Myometrial cell (primary cell): Measurements from ENCODE around the gene IL2. TPM values are rescaled to one million over a fixed set of nuclear protein-coding genes. Genes with fewer than 3 reads are reported as not detected.

Experiments used
- total RNA-seq: library from RNA; depleted of rRNA; stranded (reverse); fragments of >200 nt; gene quantifications from 2 replicates; pipeline ENCODE4 v1.2.3, GENCODE V29; 2015

The IL2 gene
- not detected in 2 replicates for total RNA-seq

DNA sequence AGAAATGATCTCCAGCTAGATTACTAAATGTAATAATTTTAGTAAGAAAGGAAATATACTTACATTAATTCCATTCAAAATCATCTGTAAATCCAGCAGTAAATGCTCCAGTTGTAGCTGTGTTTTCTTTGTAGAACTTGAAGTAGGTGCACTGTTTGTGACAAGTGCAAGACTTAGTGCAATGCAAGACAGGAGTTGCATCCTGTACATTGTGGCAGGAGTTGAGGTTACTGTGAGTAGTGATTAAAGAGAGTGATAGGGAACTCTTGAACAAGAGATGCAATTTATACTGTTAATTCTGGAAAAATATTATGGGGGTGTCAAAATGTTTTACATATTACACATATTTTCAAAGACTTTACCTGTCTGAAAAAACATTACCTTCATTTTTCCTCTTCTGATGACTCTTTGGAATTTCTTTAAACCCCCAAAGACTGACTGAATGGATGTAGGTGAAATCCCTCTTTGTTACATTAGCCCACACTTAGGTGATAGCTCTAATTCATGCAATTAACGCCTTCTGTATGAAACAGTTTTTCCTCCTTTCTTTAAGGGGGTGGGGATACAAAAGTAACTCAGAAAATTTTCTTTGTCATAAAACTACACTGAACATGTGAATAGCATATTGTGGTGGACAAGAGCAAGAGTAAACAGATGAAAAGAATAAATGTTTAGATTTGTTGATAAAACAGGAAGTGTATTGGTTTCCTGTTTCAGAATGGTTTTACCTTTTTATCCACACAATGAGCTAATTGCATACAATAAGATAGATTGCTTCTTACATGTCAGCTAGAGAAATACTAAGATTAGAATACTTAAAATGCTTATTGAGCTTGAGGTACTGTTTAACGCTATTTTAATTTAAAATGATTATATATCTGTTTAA is at the start of gene IL2:
IL2 (minus strand) TSS at position 495 of the 886 bp plus-strand sequence; CDS start at position 210, 285 bp downstream.

Other genes starting within 250 kb of the IL2 start
- not detected in 2 replicates for gene ADAD1, start 77.7 kb downstream of the IL2 start, total RNA-seq
- not detected in 2 replicates for gene IL21, start 164.3 kb upstream of the IL2 start, total RNA-seq